HepG2 (cell line): Measurements from ENCODE around the gene RHD. TPM values are rescaled to one million over a fixed set of nuclear protein-coding genes. Genes with fewer than 3 reads are reported as not detected.

ENCODE experiments used
- CREM ChIP-seq, 2 experiments: sonication (generic) in 1 of 2; formaldehyde crosslinking in 1 of 2; IDR thresholded peaks; 2 replicates each; pipeline versions ENCODE4 v1.4.0 to v1.6.1; 2016 to 2020; ENCODE audit warnings: antibody characterized with exemption in 1 of 2, mild to moderate bottlenecking in 1 of 2, missing genetic modification reagents in 1 of 2
- HDAC1 ChIP-seq: sonication (generic); formaldehyde crosslinking; IDR thresholded peaks from 2 replicates; pipeline ENCODE4 v1.5.1; 2020; ENCODE audit warnings: mild to moderate bottlenecking, missing genetic modification reagents
- HDAC2 ChIP-seq: sonication (generic); formaldehyde crosslinking; IDR thresholded peaks from 2 replicates; pipeline ENCODE4 v1.4.0; 2020; ENCODE audit warnings: missing genetic modification reagents
- HNRNPL ChIP-seq: fragments of 200-400 bp; formaldehyde crosslinking; IDR thresholded peaks from 2 replicates; pipeline ENCODE4 v1.6.1; 2017; ENCODE audit warnings: mild to moderate bottlenecking, low read depth, low read length
- NFAT5 ChIP-seq: sonication (generic); formaldehyde crosslinking; IDR thresholded peaks from 2 replicates; pipeline ENCODE4 v1.4.0; 2020; ENCODE audit warnings: missing genetic modification reagents
- NFYB ChIP-seq: sonication (generic); formaldehyde crosslinking; IDR thresholded peaks from 2 replicates; pipeline ENCODE4 v1.4.0; 2020; ENCODE audit warnings: missing genetic modification reagents
- SALL1 ChIP-seq: sonication (generic); formaldehyde crosslinking; IDR thresholded peaks from 2 replicates; pipeline ENCODE4 v1.8.0; 2022; ENCODE audit warnings: mild to moderate bottlenecking, missing genetic modification reagents
- SMAD3 ChIP-seq: sonication (generic); formaldehyde crosslinking; IDR thresholded peaks from 2 replicates; pipeline ENCODE4 v1.4.0; 2020; ENCODE audit warnings: missing genetic modification reagents
- SP5 ChIP-seq: IDR thresholded peaks from 2 replicates; pipeline ENCODE4 v1.6.1; 2016; ENCODE audit warnings: low read depth, borderline replicate concordance
- THRA ChIP-seq: sonication (generic); formaldehyde crosslinking; IDR thresholded peaks from 2 replicates; pipeline ENCODE4 v1.4.0; 2020; ENCODE audit warnings: missing genetic modification reagents, borderline replicate concordance
- ZBTB20 ChIP-seq: sonication (generic); formaldehyde crosslinking; IDR thresholded peaks from 2 replicates; pipeline ENCODE4 v1.8.1; 2023; ENCODE audit warnings: missing genetic modification reagents, low read depth, mild to moderate bottlenecking, borderline replicate concordance
- ZC3H4 ChIP-seq: sonication (generic); formaldehyde crosslinking; IDR thresholded peaks from 2 replicates; pipeline ENCODE4 v1.4.0; 2020; ENCODE audit warnings: missing genetic modification reagents, borderline replicate concordance
- ZMAT3 ChIP-seq: sonication (generic); formaldehyde crosslinking; conservative IDR thresholded peaks from 2 replicates; pipeline ENCODE4 v1.7.0; 2021; ENCODE audit warnings: missing genetic modification reagents
- ZNF20 ChIP-seq: sonication (generic); formaldehyde crosslinking; IDR thresholded peaks from 2 replicates; pipeline ENCODE4 v1.4.0; 2020; ENCODE audit warnings: mild to moderate bottlenecking, moderate library complexity, missing genetic modification reagents
- ZNF264 ChIP-seq: sonication (generic); formaldehyde crosslinking; IDR thresholded peaks from 2 replicates; pipeline ENCODE4 v1.4.0; 2020; ENCODE audit warnings: missing genetic modification reagents
- polyA plus RNA-seq, 8 experiments: library from polyadenylated mRNA; depleted of rRNA in 3 of 8; stranded (reverse) in 7 of 8; unstranded in 1 of 8; fragments of >200 nt; fragmentation: Illumina TruSeq in 4 of 8; extraction: Trizol in 4 of 8; gene quantifications; 2 replicates each; pipeline versions ENCODE4 v1.2.1 to v1.2.3, GENCODE V29; 2011 to 2016; ENCODE audit warnings: low read depth in 4 of 8, missing spikeins in 1 of 8, mixed read lengths in 1 of 8; ENCODE audit not compliant: insufficient read depth in 1 of 8
- total RNA-seq, 5 experiments: library from RNA; depleted of rRNA; stranded (reverse); fragments of >200 nt; fragmentation: Illumina TruSeq; extraction: Trizol; gene quantifications; 2 replicates each; pipeline ENCODE4 v1.2.3, GENCODE V29; 2016; ENCODE audit warnings: low read depth in 1 of 5

Gene RHD
- total and polyA plus RNA-seq, 2 of the 13 experiments (the other 11 are each of a cell fraction or from before 2014, with no cell fraction given): not detected

GRCh38 chr1:25232027-25232865, 40.1 kb upstream of the RHD start, which contains the start of gene SYF2 (continued):
- peak; percentile 65; the same call in 1 of the 2 replicates for TF ChIP-seq HDAC2 (CRISPR knock-in tag)
- TF ChIP-seq NFYB (CRISPR knock-in tag): peak; percentile 35; the same call in 1 of the 2 replicates
- peak; percentile 58; the same call in 1 of the 2 replicates for TF ChIP-seq SMAD3 (CRISPR knock-in tag)
- no peak for TF ChIP-seq ZC3H4 (CRISPR knock-in tag)
- TF ChIP-seq SALL1 (CRISPR knock-in tag): peak; percentile 63; the same call in 1 of the 2 replicates
- 0 out of 2 replicates have a peak, but pooled peaks have one; percentile 79 for TF ChIP-seq ZMAT3 (CRISPR knock-in tag)
- TF ChIP-seq CREM (IDR thresholded peaks at IDR 0.05): peak; percentile 75
- TF ChIP-seq CREM (CRISPR knock-in tag; IDR thresholded peaks at IDR 0.05): no peak
- TF ChIP-seq HDAC1 (CRISPR knock-in tag): peak; percentile 94
- TF ChIP-seq HNRNPL: 0 out of 2 replicates have a peak, but pooled peaks have one; percentile 34
- TF ChIP-seq ZNF20 (CRISPR knock-in tag): no peak
- TF ChIP-seq ZNF264: no peak
- 0 out of 2 replicates have a peak, but pooled peaks have one; percentile 32 for TF ChIP-seq SP5
- TF ChIP-seq THRA (CRISPR knock-in tag): 0 out of 2 replicates have a peak, but pooled peaks have one; percentile 19
- 0 out of 2 replicates have a peak, but pooled peaks have one; percentile 39 for TF ChIP-seq NFAT5 (CRISPR knock-in tag)
- peak; percentile 55; the same call in 1 of the 2 replicates for TF ChIP-seq ZBTB20 (CRISPR knock-in tag)
